Measurements from ENCODE around the gene GOLGA6L10.
"Not testable (repeated sequence)": the region's sequence is repeated elsewhere in the genome, so short reads cannot be mapped to it uniquely, and the experiment has no call there.

- TF ChIP-seq EZH2 (optimal IDR thresholded peaks at IDR 0.05; ENCODE audit: low read depth, low read length); CTCF (IDR thresholded peaks at IDR 0.05; ENCODE audit: low read length): not testable (repeated sequence)
Observed at GRCh38 chr15:82332711-82333602, 16.3 kb downstream of the GOLGA6L10 start.

All from MM.1S (cell line).